Measurements from ENCODE around the gene N4BP2. TPM values are rescaled to one million over a fixed set of nuclear protein-coding genes. Genes with fewer than 3 reads are reported as not detected.

The N4BP2 gene
- total and polyA plus RNA-seq, 4 donors, result 1.8 to 7.2 (median 4.6) TPM

Other genes starting within 250 kb of the N4BP2 start
- 10 to 100 TPM; 50.9 to 73.3 TPM for gene PDS5A, start 78.9 kb upstream of the N4BP2 start, total RNA-seq
- gene PDS5A, start 78.9 kb upstream of the N4BP2 start, polyA plus RNA-seq, result 10 to 100 TPM; 13.8 TPM
- gene RHOH, start 140.2 kb downstream of the N4BP2 start, total RNA-seq, result 1 to 10 TPM; 3.3 to 4.1 TPM
- 1 to 10 TPM in 1 of 2 donors, under 1 TPM in 1; 0.74 to 3.3 TPM for gene RHOH, start 140.2 kb downstream of the N4BP2 start, polyA plus RNA-seq